GM06990 (cell line): ENCODE data around the gene NTN1.

ENCODE experiments used
- DNase-seq: peaks from one replicate; pipeline ENCODE4 v3.0.0-alpha.2; 2011; ENCODE audit not compliant: insufficient read length; ENCODE audit errors: extremely low read depth
- H3K27me3 ChIP-seq: replicated peaks from 2 replicates; pipeline ENCODE4 v1.6.0; 2011; ENCODE audit warnings: low read length; ENCODE audit not compliant: control insufficient read depth, insufficient read depth
- H3K36me3 ChIP-seq: 2 replicates; pipeline ENCODE4 v1.5.1; 2011; ENCODE audit warnings: low read length; ENCODE audit not compliant: control insufficient read depth, insufficient read depth
- H3K4me3 ChIP-seq: replicated peaks from 2 replicates; pipeline ENCODE4 v1.5.1; 2011; ENCODE audit warnings: low read depth, mild to moderate bottlenecking, control low read depth, low read length
- CTCF ChIP-seq: IDR thresholded peaks from 2 replicates; pipeline ENCODE4 v1.5.1; 2011; ENCODE audit warnings: low read length, control low read depth, mild to moderate bottlenecking, inconsistent platforms; ENCODE audit not compliant: insufficient read depth, poor library complexity, severe bottlenecking

The NTN1 gene

GRCh38 chr17:9009737-9010136 is 11.6 kb upstream of the NTN1 start:
- TF ChIP-seq CTCF, result no peak
- Histone ChIP-seq H3K27me3 (peaks cover 3% of the 10 kb centered on the region), H3K4me3 (no peak overlapping the region), H3K36me3 (no peaks in the 10 kb centered on the region)
- no peak for DNase-seq

- DNase-seq, result no peak
- H3K36me3 ChIP-seq, result no peaks in the 10 kb centered on the region
- H3K27me3 ChIP-seq, result peaks cover 3% of the 10 kb centered on the region
- TF ChIP-seq CTCF, result no peak
- no peak overlapping the region for H3K4me3 ChIP-seq
These were observed 10.3 kb upstream of the NTN1 start for GRCh38 chr17:9011001-9011400.

GRCh38 chr17:9016941-9017552 is 4.3 kb upstream of the NTN1 start:
- no peak for TF ChIP-seq CTCF
- H3K4me3 ChIP-seq, result no peak overlapping the region
- H3K27me3 ChIP-seq, result no peaks in the 10 kb centered on the region; the same call in none of the 2 replicates
- DNase-seq, result no peak
- H3K36me3 ChIP-seq, result no peaks in the 10 kb centered on the region

- Histone ChIP-seq H3K27me3 (no peaks in the 10 kb centered on the region; the same call in none of the 2 replicates), H3K4me3 (no peak overlapping the region), H3K36me3 (no peaks in the 10 kb centered on the region)
- no peak for DNase-seq
- no peak for TF ChIP-seq CTCF
These were observed 2.6 kb upstream of the NTN1 start for GRCh38 chr17:9018726-9019125.

GRCh38 chr17:9020096-9020823 is 1.1 kb upstream of the NTN1 start:
- DNase-seq, result no peak
- Histone ChIP-seq H3K4me3 (peak overlapping the region; percentile 69), H3K27me3 (no peaks in the 10 kb centered on the region; the same call in none of the 2 replicates), H3K36me3 (no peaks in the 10 kb centered on the region)
- no peak for TF ChIP-seq CTCF

- Histone ChIP-seq H3K4me3 (peak overlapping the region; percentile 69), H3K36me3 (no peaks in the 10 kb centered on the region), H3K27me3 (no peaks in the 10 kb centered on the region; the same call in none of the 2 replicates)
- DNase-seq, result no peak
- TF ChIP-seq CTCF, result no peak
These were observed 519 bp upstream of the NTN1 start for GRCh38 chr17:9020824-9021157.
